HG02571 (cell line): ENCODE measurements around the gene SPIB.
A peak's percentile ranks its signal among the peaks of the same experiment; 100 is the strongest.

Source experiments
- ATAC-seq: cut with Tn5 transposase; IDR thresholded peaks from one replicate; pipeline ENCODE4 v1.9.1; 2021; ENCODE audit warnings: mild to moderate bottlenecking, moderate library complexity; ENCODE audit not compliant: unreplicated experiment

SPIB gene

GRCh38 chr19:50417111-50418081 lies 1.3 kb upstream of the SPIB start:
- ATAC-seq: no peak

- ATAC-seq: no peak
These were observed 363 bp downstream of the SPIB start for GRCh38 chr19:50419022-50419579.

GRCh38 chr19:50419580-50420035 lies 870 bp downstream of the SPIB start:
- ATAC-seq: no peak

GRCh38 chr19:50420127-50420526 lies 1.4 kb downstream of the SPIB start:
- ATAC-seq: no peak

- no peak for ATAC-seq
These were observed 2.1 kb downstream of the SPIB start for GRCh38 chr19:50420808-50421207.

- ATAC-seq: no peak
These were observed 3.9 kb downstream of the SPIB start for GRCh38 chr19:50422397-50423278.

- ATAC-seq: no peak
These were observed 4.8 kb downstream of the SPIB start for GRCh38 chr19:50423279-50424113.

GRCh38 chr19:50425581-50425980 lies 6.8 kb downstream of the SPIB start:
- ATAC-seq: no peak

GRCh38 chr19:50427318-50427925 lies 8.7 kb downstream of the SPIB start:
- ATAC-seq: no peak

- no peak for ATAC-seq
These were observed 9.3 kb downstream of the SPIB start for GRCh38 chr19:50427997-50428425.

- ATAC-seq: no peak
These were observed 10.2 kb downstream of the SPIB start for GRCh38 chr19:50428772-50429463.

GRCh38 chr19:50430888-50431342 lies 12.2 kb downstream of the SPIB start:
- ATAC-seq: no peak

GRCh38 chr19:50431343-50432220 lies 12.8 kb downstream of the SPIB start:
- ATAC-seq: peak; percentile 71

GRCh38 chr19:50432221-50433028 lies 13.7 kb downstream of the SPIB start, which contains the start of gene MYBPC2:
Gene MYBPC2, plus strand, starts transcription at chr19:50432892. Its CDS starts 62 bp downstream, at chr19:50432954.
- peak; percentile 9 for ATAC-seq

- no peak for ATAC-seq
These were observed 14.8 kb downstream of the SPIB start for GRCh38 chr19:50433201-50434180.

- no peak for ATAC-seq
These were observed 15.8 kb downstream of the SPIB start for GRCh38 chr19:50434525-50434924.
